Naive thymus-derived CD8-positive, alpha-beta T cell (primary cell): ENCODE results near the gene ASCL2. TPM values are rescaled to one million over a fixed set of nuclear protein-coding genes. Genes with fewer than 3 reads are reported as not detected.

ENCODE experiments used
- ATAC-seq, 2 donors: fragments of 150-1000 bp; cut with Tn5 transposase in 1 of 2; sonication (Bioruptor Pico), chemical (Tn5 transposase) in 1 of 2; 1 replicate in 1 of 2; 2 replicates in 1 of 2; pipeline ENCODE4 v1.10.0; 2021; ENCODE audit warnings: mild to moderate bottlenecking in 2 of 2, moderate library complexity in 2 of 2
- POLR2A ChIA-PET: fragments of 350-600 bp; sonication (Branson Sonifier 250); formaldehyde crosslinking; loops from one replicate; lab custom pipeline; 2021; ENCODE audit warnings: antibody characterized with exemption; lab: Charles Lee
- DNase-seq, 10 donors: peaks; one replicate each; pipeline versions ENCODE4 v3.0.0 to v3.0.0-alpha.2; 2020 to 2022
- H3K27ac Mint-ChIP-seq, 10 donors: one replicate each; pipeline ENCODE4 v1.8.0; 2020 to 2022; ENCODE audit warnings: mild to moderate bottlenecking in 10 of 10, mixed read lengths in 10 of 10, moderate library complexity in 4 of 10, inconsistent platforms in 1 of 10
- H3K27me3 Mint-ChIP-seq, 5 donors: one replicate each; pipeline ENCODE4 v1.8.0; 2021 to 2022; ENCODE audit warnings: mixed read lengths in 5 of 5
- H3K36me3 Mint-ChIP-seq, 3 donors: one replicate each; pipeline ENCODE4 v1.8.0; 2020 to 2022; ENCODE audit warnings: mixed read lengths in 3 of 3, mild to moderate bottlenecking in 2 of 3, inconsistent platforms in 1 of 3
- H3K4me1 Mint-ChIP-seq, 4 donors: one replicate each; pipeline ENCODE4 v1.8.0; 2021 to 2022; ENCODE audit warnings: mixed read lengths in 4 of 4
- H3K4me3 Mint-ChIP-seq, 10 donors: one replicate each; pipeline ENCODE4 v1.8.0; 2020 to 2022; ENCODE audit warnings: mild to moderate bottlenecking in 10 of 10, mixed read lengths in 10 of 10, moderate library complexity in 6 of 10, inconsistent platforms in 1 of 10
- H3K9me3 Mint-ChIP-seq, 9 donors: one replicate each; pipeline ENCODE4 v1.8.0; 2020 to 2022; ENCODE audit warnings: mixed read lengths in 9 of 9, mild to moderate bottlenecking in 3 of 9, inconsistent platforms in 1 of 9, moderate library complexity in 1 of 9
- polyA plus RNA-seq, 3 donors: library from polyadenylated mRNA; unstranded; fragments of 300-500 nt; fragmentation: Illumina TruSeq; gene quantifications; one replicate each; pipeline ENCODE4 v1.2.3, GENCODE V29; 2021
- total RNA-seq, 8 experiments: library from RNA in 2 of 8; stranded (reverse) in 2 of 8; gene quantifications; one replicate each; pipeline ENCODE4 v1.2.3 and lab custom pipeline; 2021 to 2026

Gene ASCL2, protein sequence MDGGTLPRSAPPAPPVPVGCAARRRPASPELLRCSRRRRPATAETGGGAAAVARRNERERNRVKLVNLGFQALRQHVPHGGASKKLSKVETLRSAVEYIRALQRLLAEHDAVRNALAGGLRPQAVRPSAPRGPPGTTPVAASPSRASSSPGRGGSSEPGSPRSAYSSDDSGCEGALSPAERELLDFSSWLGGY
- total RNA-seq = under 1 TPM in 1 of 2 experiments, not detected in 1; 0.19 TPM
- 1 to 10 TPM in 1 of 3 donors, under 1 TPM in 1, not detected in 1; 0.23 to 2.8 TPM for polyA plus RNA-seq
- 0 to 1.9 (median 0) reads per million in 6 experiments for total RNA-seq (lab: John Stamatoyannopoulos, UW)

- Mint-ChIP-seq H3K9me3 (no peaks in the 10 kb centered on the region), H3K27ac (no peak within 1 kb of the TSS), H3K36me3 (no peaks in the 10 kb centered on the region), H3K4me3 (peak within 1 kb of the TSS; percentile 52 to 80 (median 70)), H3K4me1 (peaks cover 11 to 35% (median 19%) of the 10 kb centered on the region in 4 donors), H3K27me3 (peaks cover 0 to 25% (median 4%) of the 10 kb centered on the region in 5 donors)
- POLR2A ChIA-PET = interaction anchor here (0.7 to 1.4 kb wide), 5 partner anchors 30 to 84 kb away, joined by 3 to 6 read pairs (median 5); partner anchors contain the start of genes C11orf21 and TSPAN32
- ATAC-seq (no peak), DNase-seq (peak in 1 of 10 donors; percentile 46)
Measured at GRCh38 chr11:2270322-2271076, at the start of gene ASCL2. Gene ASCL2, minus strand, starts transcription at chr11:2270588. Its CDS starts 256 bp downstream, at chr11:2270332.

GRCh38 chr11:2319791-2320472 is 49.5 kb upstream of the ASCL2 start:
- Mint-ChIP-seq H3K4me1 (peaks cover 17 to 62% (median 24%) of the 10 kb centered on the region in 4 donors), H3K27me3 (peaks cover 0 to 14% (median 0%) of the 10 kb centered on the region in 5 donors), H3K4me3 (peak overlapping the region in 1 of 10 donors; percentile 52), H3K9me3 (peaks cover 0 to 2% (median 0%) of the 10 kb centered on the region in 9 donors), H3K27ac (peak overlapping the region in 6 of 10 donors; percentile 18 to 81 (median 58)), H3K36me3 (peaks cover 0 to 6% (median 0%) of the 10 kb centered on the region in 3 donors)
- POLR2A ChIA-PET = interaction anchor here (0.6 to 7.2 kb wide), 6 partner anchors 10 to 697 kb away, joined by 3 to 112 read pairs (median 6); no protein-coding TSS in a partner anchor
- ATAC-seq (no peak), DNase-seq (no peak)

- POLR2A ChIA-PET = interaction anchor here (0.6 to 7.2 kb wide), 2 partner anchors 12 to 560 kb away, joined by 4 to 112 read pairs; no protein-coding TSS in a partner anchor
- Mint-ChIP-seq H3K36me3 (peaks cover 0 to 6% (median 0%) of the 10 kb centered on the region in 3 donors), H3K9me3 (peaks cover 0 to 2% (median 0%) of the 10 kb centered on the region in 9 donors), H3K27ac (peak overlapping the region in 5 of 10 donors; percentile 22 to 92 (median 44)), H3K4me3 (no peak overlapping the region), H3K27me3 (peaks cover 0 to 14% (median 0%) of the 10 kb centered on the region in 5 donors), H3K4me1 (peaks cover 19 to 71% (median 29%) of the 10 kb centered on the region in 4 donors)
- DNase-seq = no peak
- ATAC-seq = no peak
Measured at GRCh38 chr11:2318707-2319106, 48.3 kb upstream of the ASCL2 start.

- peaks cover 0 to 6% (median 0%) of the 10 kb centered on the region in 3 donors for H3K36me3 Mint-ChIP-seq
- H3K4me3 Mint-ChIP-seq = peak overlapping the region in 1 of 10 donors; percentile 2
- H3K27me3 Mint-ChIP-seq = peaks cover 0 to 10% (median 0%) of the 10 kb centered on the region in 5 donors
- no peak for DNase-seq
- POLR2A ChIA-PET = interaction anchor here (0.6 to 7.2 kb wide), 3 partner anchors 11 to 560 kb away, joined by 3 to 112 read pairs (median 4); partner anchors contain the start of genes C11orf21 and TSPAN32
- no peak for ATAC-seq
- H3K4me1 Mint-ChIP-seq = peaks cover 20 to 72% (median 34%) of the 10 kb centered on the region in 4 donors
- peak overlapping the region in 5 of 10 donors; percentile 2 to 92 (median 20) for H3K27ac Mint-ChIP-seq
- H3K9me3 Mint-ChIP-seq = no peaks in the 10 kb centered on the region
Measured at GRCh38 chr11:2318123-2318522, 47.7 kb upstream of the ASCL2 start.

- ATAC-seq = peak; percentile 28 to 51
- POLR2A ChIA-PET = interaction anchor here (0.9 to 7.2 kb wide), 5 partner anchors 11 to 83 kb away, joined by 3 to 112 read pairs (median 4); partner anchors contain the start of genes C11orf21, TSPAN32 and TSSC4
Measured at GRCh38 chr11:2317354-2318050, 47.1 kb upstream of the ASCL2 start.

DNA sequence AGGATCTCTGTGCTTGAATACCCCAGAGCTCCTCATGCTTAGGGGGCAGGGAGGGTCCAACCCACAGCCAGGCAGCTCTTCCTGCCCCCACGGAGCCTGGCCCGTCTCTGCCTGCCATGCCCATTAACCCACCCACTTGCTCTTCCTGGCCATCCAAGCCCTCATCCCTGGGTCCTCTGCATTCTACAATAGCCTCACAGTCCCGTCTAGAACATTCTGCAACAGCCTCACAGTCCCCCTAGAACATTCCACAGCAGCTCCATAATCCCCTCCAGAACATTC is 46.5 kb upstream of the ASCL2 start:
- Mint-ChIP-seq H3K36me3 (peaks cover 0 to 6% (median 0%) of the 10 kb centered on the region in 3 donors), H3K9me3 (no peaks in the 10 kb centered on the region), H3K27ac (peak overlapping the region; percentile 4 to 92 (median 72)), H3K4me1 (peaks cover 21 to 74% (median 42%) of the 10 kb centered on the region in 4 donors), H3K27me3 (peaks cover 0 to under 1% (median 0%) of the 10 kb centered on the region in 5 donors), H3K4me3 (peak overlapping the region in 4 of 10 donors; percentile 3 to 46 (median 22))
- DNase-seq = no peak
- no peak for ATAC-seq
- POLR2A ChIA-PET = interaction anchor here (1.0 to 7.2 kb wide), 5 partner anchors 10 to 83 kb away, joined by 3 to 112 read pairs (median 6); partner anchors contain the start of genes C11orf21, TSPAN32 and TSSC4

More at GRCh38 chr11:2317354-2318050, 47.1 kb upstream of the ASCL2 start:
- Mint-ChIP-seq H3K4me1 (peaks cover 21 to 74% (median 40%) of the 10 kb centered on the region in 4 donors), H3K36me3 (peaks cover 0 to 6% (median 0%) of the 10 kb centered on the region in 3 donors), H3K27me3 (peaks cover 0 to 4% (median 0%) of the 10 kb centered on the region in 5 donors), H3K4me3 (peak overlapping the region in 2 of 10 donors; percentile 3 to 7), H3K27ac (peak overlapping the region in 8 of 10 donors; percentile 4 to 92 (median 73)), H3K9me3 (no peaks in the 10 kb centered on the region)
- peak in 1 of 10 donors; percentile 18 for DNase-seq

DNA sequence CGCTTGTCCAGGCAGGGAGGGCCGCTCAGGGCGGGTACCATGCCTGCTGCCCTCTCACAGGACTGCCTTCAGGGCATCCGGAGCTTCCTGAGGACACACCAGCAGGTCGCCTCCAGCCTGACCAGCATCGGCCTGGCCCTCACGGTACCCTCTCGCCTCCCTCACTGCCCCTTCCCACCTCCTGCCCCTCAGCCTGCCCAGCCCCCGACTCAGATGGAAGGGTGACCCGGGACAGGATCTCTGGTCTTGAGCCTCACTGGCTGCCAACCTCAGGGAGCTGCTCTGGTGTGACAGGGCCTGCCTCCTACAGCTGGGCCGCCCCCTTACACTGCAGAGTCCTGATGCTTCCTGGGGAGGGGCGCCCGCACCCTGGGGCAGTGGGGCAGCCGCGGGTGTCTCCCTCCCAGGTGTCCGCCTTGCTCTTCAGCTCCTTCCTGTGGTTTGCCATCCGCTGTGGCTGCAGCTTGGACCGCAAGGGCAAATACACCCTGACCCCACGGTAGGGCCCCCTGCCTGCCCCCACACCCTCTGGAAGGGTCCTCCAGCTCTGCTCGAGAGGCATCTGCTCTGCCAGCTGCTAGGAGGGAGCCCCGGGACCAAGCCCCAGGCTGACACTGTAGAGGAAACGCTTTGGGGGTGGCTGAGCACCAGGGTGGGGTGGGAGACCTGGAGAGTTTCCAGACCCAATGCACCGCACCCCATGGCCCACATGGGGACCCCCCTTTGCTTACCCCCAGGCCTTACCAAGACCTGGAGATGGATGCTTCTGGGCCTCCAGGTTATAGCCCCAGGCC is 46.0 kb upstream of the ASCL2 start:
- peaks cover 0 to 6% (median 0%) of the 10 kb centered on the region in 3 donors for H3K36me3 Mint-ChIP-seq
- ATAC-seq (peak; percentile 9 to 12), DNase-seq (peak in 1 of 10 donors; percentile 16)
- POLR2A ChIA-PET = interaction anchor here (1.0 to 7.2 kb wide), 5 partner anchors 10 to 84 kb away, joined by 3 to 112 read pairs (median 6); partner anchors contain the start of genes C11orf21, TSPAN32 and TSSC4
- no peaks in the 10 kb centered on the region for H3K9me3 Mint-ChIP-seq
- H3K27me3 Mint-ChIP-seq = no peaks in the 10 kb centered on the region
- peaks cover 25 to 72% (median 44%) of the 10 kb centered on the region in 4 donors for H3K4me1 Mint-ChIP-seq
- peak overlapping the region in 7 of 10 donors; percentile 10 to 92 (median 73) for H3K27ac Mint-ChIP-seq
- peak overlapping the region in 3 of 10 donors; percentile 3 to 26 (median 5) for H3K4me3 Mint-ChIP-seq

DNA sequence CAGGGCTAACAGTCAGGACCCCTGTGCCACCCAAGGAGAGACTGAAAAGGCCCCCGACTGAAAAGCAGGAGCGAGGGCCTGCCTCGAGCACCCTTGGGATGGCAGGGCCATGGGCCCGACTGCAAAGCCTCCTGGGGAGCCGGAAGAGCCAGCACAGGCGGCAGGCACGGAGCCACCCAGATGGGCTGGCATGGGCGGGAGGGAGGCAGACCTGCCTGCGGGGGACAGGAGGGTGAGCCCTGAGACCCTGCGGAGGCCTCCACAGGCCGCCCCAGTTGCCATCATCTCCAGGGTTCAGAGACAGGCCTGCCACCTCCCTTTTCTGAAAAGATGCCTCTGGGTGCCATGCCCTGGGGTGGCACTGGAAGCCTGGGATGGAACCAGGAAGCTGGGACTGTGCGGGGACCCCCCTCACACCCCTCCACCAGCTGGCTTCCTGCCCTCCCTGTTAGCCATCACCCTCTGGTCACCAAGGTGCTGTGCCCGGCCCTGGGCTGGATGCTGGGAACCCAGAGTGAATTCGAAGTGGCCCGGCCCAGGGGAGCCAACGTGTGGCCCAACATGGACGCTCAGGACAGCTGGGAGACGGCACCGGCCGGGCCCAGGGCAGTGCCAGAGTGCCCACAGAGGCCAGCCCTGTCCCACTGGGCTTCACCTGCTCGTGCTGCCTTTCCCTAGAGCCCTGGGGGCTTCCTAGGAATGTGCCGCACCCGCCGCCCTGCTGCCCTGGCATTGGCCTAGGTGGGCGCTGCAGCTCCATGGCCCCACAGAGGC is 45.2 kb upstream of the ASCL2 start:
- Mint-ChIP-seq H3K9me3 (no peaks in the 10 kb centered on the region), H3K4me1 (peaks cover 25 to 66% (median 45%) of the 10 kb centered on the region in 4 donors), H3K27ac (peak overlapping the region in 3 of 10 donors; percentile 22 to 40 (median 24)), H3K36me3 (peaks cover 0 to 7% (median 0%) of the 10 kb centered on the region in 3 donors), H3K27me3 (no peaks in the 10 kb centered on the region), H3K4me3 (no peak overlapping the region)
- DNase-seq (peak in 1 of 10 donors; percentile 16), ATAC-seq (no peak)
- POLR2A ChIA-PET = interaction anchor here (1.9 to 7.2 kb wide), 3 partner anchors 9 to 85 kb away, joined by 6 to 112 read pairs (median 6); partner anchors contain the start of genes C11orf21, TSPAN32 and TSSC4

- POLR2A ChIA-PET = interaction anchor here (1.9 to 7.2 kb wide), 4 partner anchors 8 to 14 kb away, joined by 6 to 112 read pairs (median 18); partner anchors contain the start of genes C11orf21 and TSPAN32
- peak in 1 of 10 donors; percentile 19 for DNase-seq
Measured at GRCh38 chr11:2314525-2315394, 44.4 kb upstream of the ASCL2 start.

More at GRCh38 chr11:2314525-2315394, 44.4 kb upstream of the ASCL2 start:
- no peaks in the 10 kb centered on the region for H3K27me3 Mint-ChIP-seq
- peaks cover 22 to 58% (median 42%) of the 10 kb centered on the region in 4 donors for H3K4me1 Mint-ChIP-seq
- H3K27ac Mint-ChIP-seq = peak overlapping the region in 8 of 10 donors; percentile 28 to 90 (median 68)
- H3K36me3 Mint-ChIP-seq = peaks cover 0 to 7% (median 0%) of the 10 kb centered on the region in 3 donors
- peak in 1 of 2 donors; percentile 13 for ATAC-seq
- peak overlapping the region in 2 of 10 donors; percentile 18 to 39 for H3K4me3 Mint-ChIP-seq
- no peaks in the 10 kb centered on the region for H3K9me3 Mint-ChIP-seq
